NB4 (cell line): Measurements from ENCODE around the gene TRIO.

Source experiments
- CTCF ChIP-seq: IDR thresholded peaks from one replicate; pipeline ENCODE4 v1.5.1; 2012; ENCODE audit warnings: low read depth, low read length
- MAX ChIP-seq: IDR thresholded peaks from 2 replicates; pipeline ENCODE4 v1.6.1; 2011; ENCODE audit warnings: low read depth, low read length
- MYC ChIP-seq: IDR thresholded peaks from 2 replicates; pipeline ENCODE4 v1.6.1; 2011; ENCODE audit warnings: low read depth, low read length
- POLR2A ChIP-seq: IDR thresholded peaks from 2 replicates; pipeline ENCODE4 v1.6.1; 2011; ENCODE audit warnings: mild to moderate bottlenecking; ENCODE audit not compliant: insufficient read length; ENCODE audit errors: extremely low read depth

GRCh38 chr5:14402424-14402823 lies 259.3 kb downstream of the TRIO start:
- no peak for TF ChIP-seq CTCF
- TF ChIP-seq POLR2A: no peak
- no peak for TF ChIP-seq MYC
- TF ChIP-seq MAX: no peak
